ENCODE data around the gene ETFB. TPM values are rescaled to one million over a fixed set of nuclear protein-coding genes. Genes with fewer than 3 reads are reported as not detected.

Gene ETFB
- total RNA-seq = 69.6 and 72.2 TPM in 2 replicates

GRCh38 chr19:51365965-51366388 lies at the start of gene ETFB:
Gene ETFB, minus strand, starts transcription at chr19:51366388. Its CDS starts 62 bp downstream, at chr19:51366326.
- intact Hi-C loops (cut with micrococcal nuclease) = loop anchor here (1.0 to 10.0 kb wide), 3 partner anchors 41 to 1031 kb away; no protein-coding TSS in a partner anchor

GRCh38 chr19:51415187-51415586 lies 49.0 kb upstream of the ETFB start:
- intact Hi-C loops (cut with micrococcal nuclease) = no loop called here

- intact Hi-C loops (cut with micrococcal nuclease) = no loop called here
Measured at GRCh38 chr19:51410950-51411748, 45.0 kb upstream of the ETFB start.

- intact Hi-C loops (cut with micrococcal nuclease) = loop anchor here (1.0 kb wide), 2 partner anchors 41 to 68 kb away; partner anchors contain the start of gene ETFB
Measured at GRCh38 chr19:51407511-51408131, 41.4 kb upstream of the ETFB start.

- intact Hi-C loops (cut with micrococcal nuclease) = no loop called here
Measured at GRCh38 chr19:51402117-51402516, 35.9 kb upstream of the ETFB start.

GRCh38 chr19:51399936-51400335 lies 33.7 kb upstream of the ETFB start:
- intact Hi-C loops (cut with micrococcal nuclease) = loop anchor here (10.0 kb wide), 3 partner anchors 115 to 595 kb away; partner anchors contain the start of gene ZNF649

- intact Hi-C loops (cut with micrococcal nuclease) = loop anchor here (10.0 kb wide), 3 partner anchors 116 to 594 kb away; partner anchors contain the start of gene ZNF649
Measured at GRCh38 chr19:51399231-51399630, 33.0 kb upstream of the ETFB start.

GRCh38 chr19:51398096-51398704 lies 32.0 kb upstream of the ETFB start:
- intact Hi-C loops (cut with micrococcal nuclease) = loop anchor here (1.0 to 10.0 kb wide), 4 partner anchors 41 to 593 kb away; partner anchors contain the start of gene ZNF649

- intact Hi-C loops (cut with micrococcal nuclease) = loop anchor here (10.0 kb wide), 3 partner anchors 117 to 593 kb away; partner anchors contain the start of gene ZNF649
Measured at GRCh38 chr19:51397453-51397852, 31.3 kb upstream of the ETFB start.

GRCh38 chr19:51396175-51396574 lies 30.0 kb upstream of the ETFB start:
- intact Hi-C loops (cut with micrococcal nuclease) = loop anchor here (10.0 kb wide), 3 partner anchors 119 to 591 kb away; partner anchors contain the start of gene ZNF649

- intact Hi-C loops (cut with micrococcal nuclease) = loop anchor here (1.0 to 10.0 kb wide), 11 partner anchors 18 to 589 kb away; partner anchors contain the start of genes CTU1 and ZNF649
Measured at GRCh38 chr19:51394050-51394836, 28.1 kb upstream of the ETFB start.

GRCh38 chr19:51392701-51393100 lies 26.5 kb upstream of the ETFB start:
- intact Hi-C loops (cut with micrococcal nuclease) = loop anchor here (10.0 kb wide), 3 partner anchors 122 to 588 kb away; partner anchors contain the start of gene ZNF649

GRCh38 chr19:51391073-51391611 lies 25.0 kb upstream of the ETFB start:
- intact Hi-C loops (cut with micrococcal nuclease) = loop anchor here (10.0 kb wide), 3 partner anchors 124 to 586 kb away; partner anchors contain the start of gene ZNF649

GRCh38 chr19:51389143-51389542 lies 23.0 kb upstream of the ETFB start:
- intact Hi-C loops (cut with micrococcal nuclease) = no loop called here

- intact Hi-C loops (cut with micrococcal nuclease) = no loop called here
Measured at GRCh38 chr19:51387924-51388389, 21.8 kb upstream of the ETFB start, which contains the start of gene LIM2. Gene LIM2, minus strand, starts transcription at chr19:51387974. Its CDS starts 531 bp downstream, at chr19:51387443.

- intact Hi-C loops (cut with micrococcal nuclease) = no loop called here
Measured at GRCh38 chr19:51386882-51387520, 20.8 kb upstream of the ETFB start.

GRCh38 chr19:51382004-51382403 lies 15.8 kb upstream of the ETFB start:
- intact Hi-C loops (cut with micrococcal nuclease) = no loop called here

- intact Hi-C loops (cut with micrococcal nuclease) = no loop called here
Measured at GRCh38 chr19:51380379-51380778, 14.2 kb upstream of the ETFB start.

- intact Hi-C loops (cut with micrococcal nuclease) = no loop called here
Measured at GRCh38 chr19:51377422-51377821, 11.2 kb upstream of the ETFB start.
